ENCODE data around the gene RNASE13. TPM values are rescaled to one million over a fixed set of nuclear protein-coding genes. Genes with fewer than 3 reads are reported as not detected.
A peak's percentile ranks its signal among the peaks of the same experiment; 100 is the strongest.

The RNASE13 gene
- total RNA-seq, 1 donor from 2014 or later = not detected

- Mint-ChIP-seq H3K4me3 (no peak overlapping the region), H3K36me3 (ENCODE audit: low read depth) (peaks cover 8% of the 10 kb centered on the region), H3K4me1 (no peaks in the 10 kb centered on the region), H3K27me3 (peaks cover 40% of the 10 kb centered on the region), H3K27ac (no peak overlapping the region), H3K9me3 (no peaks in the 10 kb centered on the region)
- ChIA-PET CTCF (interaction anchor here (1.0 to 12.2 kb wide), 8 partner anchors 12 to 89 kb away, joined by 3 to 257 read pairs (median 4); partner anchors contain the start of genes ARHGEF40, RNASE7, TMEM253 and ZNF219), POLR2A (no interaction called here)
- DNase-seq (no peak), ATAC-seq (ENCODE audit: low read depth) (no peak)
- intact Hi-C loops (cut with micrococcal nuclease) = no loop called here
- no peak for TF ChIP-seq CTCF (IDR thresholded peaks at IDR 0.05)
Observed at GRCh38 chr14:21017528-21018245, 16.9 kb downstream of the RNASE13 start.

GRCh38 chr14:21016413-21017190 is 18.0 kb downstream of the RNASE13 start:
- TF ChIP-seq CTCF (IDR thresholded peaks at IDR 0.05) = no peak
- H3K9me3 Mint-ChIP-seq = no peaks in the 10 kb centered on the region
- POLR2A ChIA-PET = no interaction called here
- no peak overlapping the region for H3K4me3 Mint-ChIP-seq
- H3K27ac Mint-ChIP-seq = no peak overlapping the region
- peaks cover 8% of the 10 kb centered on the region for H3K36me3 Mint-ChIP-seq (ENCODE audit: low read depth)
- ATAC-seq (ENCODE audit: low read depth) (no peak), DNase-seq (no peak)
- peaks cover 36% of the 10 kb centered on the region for H3K27me3 Mint-ChIP-seq
- intact Hi-C loops (cut with micrococcal nuclease) = no loop called here
- no peaks in the 10 kb centered on the region for H3K4me1 Mint-ChIP-seq
- CTCF ChIA-PET = interaction anchor here (0.7 to 12.2 kb wide), 8 partner anchors 19 to 90 kb away, joined by 3 to 257 read pairs (median 26); partner anchors contain the start of genes RNASE7, TMEM253 and ZNF219

- ChIA-PET POLR2A (interaction anchor here (0.9 to 2.5 kb wide), 5 partner anchors 18 to 89 kb away, joined by 3 to 19 read pairs (median 5); partner anchors contain the start of gene ARHGEF40), CTCF (interaction anchor here (0.9 to 12.2 kb wide), 28 partner anchors 9 to 541 kb away, joined by 3 to 257 read pairs (median 7); partner anchors contain the start of genes ARHGEF40, NDRG2, RNASE13 and RNASE7)
- DNase-seq (no peak), ATAC-seq (ENCODE audit: low read depth) (no peak)
- TF ChIP-seq CTCF (IDR thresholded peaks at IDR 0.05) = no peak
- Mint-ChIP-seq H3K27ac (no peak overlapping the region), H3K36me3 (ENCODE audit: low read depth) (peaks cover 8% of the 10 kb centered on the region), H3K4me1 (no peaks in the 10 kb centered on the region), H3K4me3 (no peak overlapping the region), H3K9me3 (no peaks in the 10 kb centered on the region), H3K27me3 (peaks cover 38% of the 10 kb centered on the region)
- intact Hi-C loops (cut with micrococcal nuclease) = no loop called here
Observed at GRCh38 chr14:21015312-21015711, 19.3 kb downstream of the RNASE13 start.

- POLR2A ChIA-PET = interaction anchor here (0.6 to 2.5 kb wide), 6 partner anchors 18 to 334 kb away, joined by 3 to 19 read pairs (median 4); partner anchors contain the start of gene ARHGEF40
- peak; percentile 48 for TF ChIP-seq CTCF (IDR thresholded peaks at IDR 0.05)
- peaks cover 37% of the 10 kb centered on the region for H3K27me3 Mint-ChIP-seq
Observed at GRCh38 chr14:21014761-21015190, 19.8 kb downstream of the RNASE13 start.

More at GRCh38 chr14:21014761-21015190, 19.8 kb downstream of the RNASE13 start:
- Mint-ChIP-seq H3K36me3 (ENCODE audit: low read depth) (peaks cover 8% of the 10 kb centered on the region), H3K9me3 (no peaks in the 10 kb centered on the region), H3K4me3 (no peak overlapping the region), H3K27ac (no peak overlapping the region), H3K4me1 (no peaks in the 10 kb centered on the region)
- intact Hi-C loops (cut with micrococcal nuclease) = loop anchor here (1.0 kb wide), 6 partner anchors 10 to 543 kb away; no protein-coding TSS in a partner anchor
- peak; percentile 64 for ATAC-seq (ENCODE audit: low read depth)
- peak; percentile 52 for DNase-seq
- CTCF ChIA-PET = interaction anchor here (0.8 to 12.2 kb wide), 31 partner anchors 9 to 542 kb away, joined by 3 to 257 read pairs (median 7); partner anchors contain the start of genes ARHGEF40, NDRG2, RNASE13 and RNASE7

Measured in activated B cell treated with CpG ODN at 0.5 μM for 24 hours (primary cell).